SKM-1 treated with dmso at 0.1 percent for 144 hours (cell line): ENCODE results near the gene HES6.
"Not testable (repeated sequence)": the region's sequence is repeated elsewhere in the genome, so short reads cannot be mapped to it uniquely, and the experiment has no call there.

Experiments
- DNase-seq: peaks from one replicate; lab custom pipeline; 2025; ENCODE audit not compliant: unreplicated experiment; lab: John Stamatoyannopoulos, UW

Gene HES6

GRCh38 chr2:238273433-238273832, 33.6 kb upstream of the HES6 start:
- DNase-seq = not testable (repeated sequence)

- no peak for DNase-seq
These were observed 32.3 kb upstream of the HES6 start for GRCh38 chr2:238272156-238272555.

- not testable (repeated sequence) for DNase-seq
These were observed 31.8 kb upstream of the HES6 start for GRCh38 chr2:238271686-238272085.

- no peak for DNase-seq
These were observed 31.3 kb upstream of the HES6 start for GRCh38 chr2:238271061-238271554.

GRCh38 chr2:238270606-238271005, 30.8 kb upstream of the HES6 start:
- no peak for DNase-seq

GRCh38 chr2:238269741-238270140, 29.9 kb upstream of the HES6 start:
- DNase-seq = no peak

- DNase-seq = no peak
These were observed 28.2 kb upstream of the HES6 start for GRCh38 chr2:238267884-238268680.

GRCh38 chr2:238267341-238267710, 27.5 kb upstream of the HES6 start:
- DNase-seq = no peak

- DNase-seq = no peak
These were observed 25.8 kb upstream of the HES6 start for GRCh38 chr2:238265605-238266004.

- no peak for DNase-seq
These were observed 24.2 kb upstream of the HES6 start for GRCh38 chr2:238264072-238264460.

GRCh38 chr2:238263204-238264071, 23.6 kb upstream of the HES6 start:
- DNase-seq = peak; percentile 82

GRCh38 chr2:238262496-238263122, 22.8 kb upstream of the HES6 start:
- DNase-seq = no peak

GRCh38 chr2:238261718-238262375, 22.0 kb upstream of the HES6 start:
- DNase-seq = no peak

GRCh38 chr2:238260883-238261282, 21.0 kb upstream of the HES6 start:
- DNase-seq = no peak

GRCh38 chr2:238259061-238260020, 19.5 kb upstream of the HES6 start:
- no peak for DNase-seq

GRCh38 chr2:238257786-238258700, 18.2 kb upstream of the HES6 start:
- DNase-seq = no peak

GRCh38 chr2:238256594-238257104, 16.8 kb upstream of the HES6 start:
- peak; percentile 91 for DNase-seq

GRCh38 chr2:238256111-238256510, 16.3 kb upstream of the HES6 start:
- DNase-seq = no peak

- no peak for DNase-seq
These were observed 15.8 kb upstream of the HES6 start for GRCh38 chr2:238255636-238256035.
